Activated naive CD4-positive, alpha-beta T cell treated with anti-CD3 and anti-CD28 coated beads for 36 hours (primary cell): ENCODE measurements around the gene NOSIP. TPM values are rescaled to one million over a fixed set of nuclear protein-coding genes. Genes with fewer than 3 reads are reported as not detected.
A peak's percentile ranks its signal among the peaks of the same experiment; 100 is the strongest.

Source experiments
- CTCF ChIA-PET: fragments of 350-600 bp; sonication (Branson Sonifier 250); formaldehyde crosslinking; loops from one replicate; lab custom pipeline; 2021; ENCODE audit warnings: antibody characterized with exemption; lab: Charles Lee
- DNase-seq: peaks from one replicate; pipeline ENCODE4 v3.0.0-alpha.2; 2020
- H3K27ac Mint-ChIP-seq: one replicate; pipeline ENCODE4 v1.8.0; 2021; ENCODE audit warnings: mild to moderate bottlenecking, mixed read lengths
- H3K27me3 Mint-ChIP-seq: one replicate; pipeline ENCODE4 v1.8.0; 2021; ENCODE audit warnings: low read depth, mixed read lengths
- H3K36me3 Mint-ChIP-seq: one replicate; pipeline ENCODE4 v1.8.0; 2021; ENCODE audit warnings: low read depth, mixed read lengths
- H3K4me1 Mint-ChIP-seq: one replicate; pipeline ENCODE4 v1.8.0; 2021; ENCODE audit warnings: low read depth, mixed read lengths
- H3K4me3 Mint-ChIP-seq: one replicate; pipeline ENCODE4 v1.8.0; 2021; ENCODE audit warnings: mild to moderate bottlenecking, moderate library complexity, mixed read lengths
- H3K9me3 Mint-ChIP-seq: one replicate; pipeline ENCODE4 v1.8.0; 2021; ENCODE audit warnings: mixed read lengths
- intact Hi-C: fragments of 100-400 bp; cut with micrococcal nuclease; formaldehyde crosslinking; loops from one replicate; pipeline ENCODE4 v1.15.1; 2023
- total RNA-seq, 2 experiments: library from RNA; stranded (reverse); gene quantifications; one replicate each; pipeline ENCODE4 v1.2.3, GENCODE V29; 2021

Gene NOSIP
- total RNA-seq, 2 experiments from 2014 or later = 76.4 to 77.4 TPM

GRCh38 chr19:49585023-49585422 is 4.7 kb upstream of the NOSIP start:
- DNase-seq = no peak
- Mint-ChIP-seq H3K36me3 (no peaks in the 10 kb centered on the region), H3K4me3 (no peak overlapping the region), H3K4me1 (peaks cover 20% of the 10 kb centered on the region), H3K9me3 (no peaks in the 10 kb centered on the region), H3K27me3 (no peaks in the 10 kb centered on the region), H3K27ac (no peak overlapping the region)
- intact Hi-C loops = no loop called here
- CTCF ChIA-PET = interaction anchor here (1.6 to 1.7 kb wide), 2 partner anchors 15 to 38 kb away, joined by 5 to 6 read pairs; no protein-coding TSS in a partner anchor

GRCh38 chr19:49583239-49583638 is 2.9 kb upstream of the NOSIP start:
- no peaks in the 10 kb centered on the region for H3K36me3 Mint-ChIP-seq
- no peak for DNase-seq
- H3K27me3 Mint-ChIP-seq = no peaks in the 10 kb centered on the region
- no peak overlapping the region for H3K27ac Mint-ChIP-seq
- no peak overlapping the region for H3K4me3 Mint-ChIP-seq
- no peaks in the 10 kb centered on the region for H3K9me3 Mint-ChIP-seq
- intact Hi-C loops = no loop called here
- H3K4me1 Mint-ChIP-seq = peaks cover 23% of the 10 kb centered on the region
- CTCF ChIA-PET = interaction anchor here (1.6 to 1.7 kb wide), 2 partner anchors 11 to 13 kb away, joined by 4 to 5 read pairs; no protein-coding TSS in a partner anchor

GRCh38 chr19:49581007-49581508 is 702 bp upstream of the NOSIP start, which contains the start of gene PRRG2:
Gene PRRG2 (plus strand): TSS chr19:49581316. CDS start chr19:49583220, 1,904 bp downstream.
- Mint-ChIP-seq H3K4me1 (peaks cover 36% of the 10 kb centered on the region), H3K36me3 (peaks cover 1% of the 10 kb centered on the region), H3K27me3 (no peaks in the 10 kb centered on the region), H3K4me3 (peak within 1 kb of the TSS; percentile 85), H3K27ac (peak within 1 kb of the TSS; percentile 82), H3K9me3 (no peaks in the 10 kb centered on the region)
- intact Hi-C loops = no loop called here
- CTCF ChIA-PET = interaction anchor here (0.9 to 4.4 kb wide), 7 partner anchors 11 to 137 kb away, joined by 3 to 30 read pairs (median 3); no protein-coding TSS in a partner anchor
- no peak for DNase-seq

DNA sequence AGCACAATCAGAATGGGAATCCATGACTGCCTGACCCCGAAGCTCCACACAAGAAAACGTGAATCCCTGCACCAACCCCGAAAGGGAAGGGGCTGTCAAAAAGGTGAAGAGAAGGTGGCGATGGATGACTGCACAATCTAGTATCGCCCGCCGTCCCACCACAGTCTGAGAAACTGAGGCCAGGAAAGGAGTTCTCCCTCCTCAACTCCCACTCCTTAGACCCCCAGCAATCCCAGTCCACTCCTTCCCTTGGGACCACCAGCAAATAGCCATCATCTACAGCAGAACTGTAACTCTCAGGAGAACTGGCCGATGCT is 451 bp downstream of the NOSIP start:
- peak overlapping the region; percentile 85 for H3K4me3 Mint-ChIP-seq
- CTCF ChIA-PET = interaction anchor here (0.9 to 4.4 kb wide), 10 partner anchors 8 to 138 kb away, joined by 3 to 30 read pairs (median 4); no protein-coding TSS in a partner anchor
- peaks cover 1% of the 10 kb centered on the region for H3K36me3 Mint-ChIP-seq
- DNase-seq = no peak
- no peaks in the 10 kb centered on the region for H3K9me3 Mint-ChIP-seq
- no peaks in the 10 kb centered on the region for H3K27me3 Mint-ChIP-seq
- intact Hi-C loops = loop anchor here (1.0 kb wide), 3 partner anchors 10 to 96 kb away; partner anchors contain the start of gene RRAS
- H3K4me1 Mint-ChIP-seq = peaks cover 36% of the 10 kb centered on the region
- peak overlapping the region; percentile 82 for H3K27ac Mint-ChIP-seq

GRCh38 chr19:49579193-49579592 is 1.2 kb downstream of the NOSIP start:
- no peak for DNase-seq
- CTCF ChIA-PET = interaction anchor here (0.7 to 4.4 kb wide), 7 partner anchors 9 to 76 kb away, joined by 4 to 30 read pairs (median 6); no protein-coding TSS in a partner anchor
- Mint-ChIP-seq H3K27me3 (no peaks in the 10 kb centered on the region), H3K27ac (no peak overlapping the region), H3K4me3 (peak overlapping the region; percentile 85), H3K9me3 (no peaks in the 10 kb centered on the region), H3K36me3 (peaks cover 1% of the 10 kb centered on the region), H3K4me1 (peaks cover 39% of the 10 kb centered on the region)
- intact Hi-C loops = no loop called here

- H3K27ac Mint-ChIP-seq = peak overlapping the region; percentile 53
Measured at GRCh38 chr19:49574206-49574755, 6.1 kb downstream of the NOSIP start.

GRCh38 chr19:49573425-49573824 is 6.9 kb downstream of the NOSIP start:
- peak overlapping the region; percentile 56 for H3K27ac Mint-ChIP-seq

More at GRCh38 chr19:49574206-49574755, 6.1 kb downstream of the NOSIP start:
- no peaks in the 10 kb centered on the region for H3K27me3 Mint-ChIP-seq
- DNase-seq = no peak
- CTCF ChIA-PET = interaction anchor here (0.6 to 6.7 kb wide), 5 partner anchors 14 to 71 kb away, joined by 3 to 74 read pairs (median 4); no protein-coding TSS in a partner anchor
- no peaks in the 10 kb centered on the region for H3K9me3 Mint-ChIP-seq
- peaks cover 5% of the 10 kb centered on the region for H3K36me3 Mint-ChIP-seq
- no peak overlapping the region for H3K4me3 Mint-ChIP-seq
- intact Hi-C loops = loop anchor here (5.0 kb wide), 1 partner anchor 37 kb away; no protein-coding TSS in a partner anchor
- H3K4me1 Mint-ChIP-seq = peaks cover 48% of the 10 kb centered on the region

DNA sequence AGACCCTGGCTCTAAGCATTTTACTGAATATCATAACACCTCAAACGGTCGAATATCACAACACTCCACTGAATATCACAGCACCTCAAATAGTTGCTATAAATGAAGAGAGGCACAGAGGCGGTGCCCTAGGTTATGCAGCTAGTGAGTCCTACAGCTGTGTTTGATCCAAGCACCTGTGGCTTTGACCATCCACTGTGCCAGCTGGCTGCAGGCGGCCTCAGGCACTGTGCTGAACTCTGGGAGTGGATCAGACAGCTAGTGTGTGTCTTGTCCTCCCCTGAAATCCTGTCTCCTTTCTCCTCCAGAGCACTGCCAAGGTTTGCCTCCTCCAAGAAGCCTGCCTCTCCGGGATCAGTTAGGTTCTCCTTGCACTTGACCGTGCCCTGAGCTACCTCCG is 7.3 kb downstream of the NOSIP start:
- Mint-ChIP-seq H3K36me3 (peaks cover 5% of the 10 kb centered on the region), H3K4me1 (peaks cover 45% of the 10 kb centered on the region), H3K4me3 (no peak overlapping the region), H3K9me3 (no peaks in the 10 kb centered on the region), H3K27me3 (no peaks in the 10 kb centered on the region), H3K27ac (peak overlapping the region; percentile 56)
- intact Hi-C loops = loop anchor here (5.0 kb wide), 1 partner anchor 36 kb away; no protein-coding TSS in a partner anchor
- CTCF ChIA-PET = interaction anchor here (0.6 to 6.7 kb wide), 3 partner anchors 13 to 26 kb away, joined by 3 to 101 read pairs (median 74); no protein-coding TSS in a partner anchor
- no peak for DNase-seq

More at GRCh38 chr19:49573425-49573824, 6.9 kb downstream of the NOSIP start:
- DNase-seq = no peak
- CTCF ChIA-PET = interaction anchor here (0.6 to 6.7 kb wide), 3 partner anchors 13 to 68 kb away, joined by 3 to 74 read pairs (median 17); no protein-coding TSS in a partner anchor
- no peaks in the 10 kb centered on the region for H3K9me3 Mint-ChIP-seq
- H3K27me3 Mint-ChIP-seq = no peaks in the 10 kb centered on the region
- intact Hi-C loops = loop anchor here (5.0 kb wide), 1 partner anchor 36 kb away; no protein-coding TSS in a partner anchor
- no peak overlapping the region for H3K4me3 Mint-ChIP-seq
- H3K4me1 Mint-ChIP-seq = peaks cover 45% of the 10 kb centered on the region
- H3K36me3 Mint-ChIP-seq = peaks cover 5% of the 10 kb centered on the region

DNA sequence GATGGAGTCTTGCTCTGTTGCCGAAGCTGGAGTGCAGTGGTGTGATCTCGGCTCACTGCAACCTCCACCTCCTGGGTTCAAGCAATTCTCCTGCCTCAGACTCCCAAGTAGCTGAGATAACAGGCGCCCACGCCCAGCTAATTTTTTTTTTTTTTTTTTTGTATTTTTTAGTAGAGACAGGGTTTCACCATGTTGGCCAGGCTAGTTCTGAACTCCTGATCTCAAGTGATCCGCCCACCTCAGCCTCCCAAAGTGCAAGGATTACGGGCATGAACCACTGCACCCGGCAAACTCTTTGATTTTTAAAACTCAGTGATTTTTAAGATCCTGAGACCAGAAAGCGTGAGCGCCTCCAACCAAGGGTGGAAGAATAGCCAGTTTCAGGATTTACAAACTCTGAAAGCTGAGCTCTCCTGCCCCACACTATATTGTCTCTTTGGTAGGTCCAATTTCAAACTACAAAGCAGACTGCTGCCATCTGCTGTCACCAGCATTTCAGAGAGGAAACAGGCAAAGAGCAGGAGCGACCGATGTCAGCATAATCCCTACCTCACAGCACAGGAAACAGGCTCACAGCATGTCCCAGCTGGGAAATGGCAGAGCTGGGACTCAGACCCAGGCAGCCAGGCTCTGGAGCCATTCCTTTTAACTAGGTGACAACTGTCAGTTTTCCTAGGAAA is 9.2 kb downstream of the NOSIP start:
- no peaks in the 10 kb centered on the region for H3K9me3 Mint-ChIP-seq
- peaks cover 5% of the 10 kb centered on the region for H3K36me3 Mint-ChIP-seq
- H3K4me3 Mint-ChIP-seq = no peak overlapping the region
- H3K4me1 Mint-ChIP-seq = peaks cover 46% of the 10 kb centered on the region
- H3K27ac Mint-ChIP-seq = peak overlapping the region; percentile 29
- CTCF ChIA-PET = interaction anchor here (0.7 to 6.7 kb wide), 17 partner anchors 8 to 108 kb away, joined by 3 to 101 read pairs (median 6); partner anchors contain the start of genes NOSIP, PRRG2, RCN3 and RPS11
- DNase-seq = peak; percentile 69
- no peaks in the 10 kb centered on the region for H3K27me3 Mint-ChIP-seq
- intact Hi-C loops = loop anchor here (1.0 to 5.0 kb wide), 5 partner anchors 24 to 109 kb away; partner anchors contain the start of gene FLT3LG

GRCh38 chr19:49570138-49570856 is 10.1 kb downstream of the NOSIP start:
- Mint-ChIP-seq H3K4me1 (peaks cover 53% of the 10 kb centered on the region), H3K27me3 (no peaks in the 10 kb centered on the region), H3K9me3 (no peaks in the 10 kb centered on the region), H3K27ac (peak overlapping the region; percentile 0), H3K4me3 (no peak overlapping the region), H3K36me3 (peaks cover 5% of the 10 kb centered on the region)
- CTCF ChIA-PET = interaction anchor here (0.6 to 6.7 kb wide), 18 partner anchors 9 to 108 kb away, joined by 3 to 101 read pairs (median 8); partner anchors contain the start of genes FLT3LG, NOSIP, PRRG2 and RCN3
- intact Hi-C loops = loop anchor here (1.0 to 5.0 kb wide), 5 partner anchors 23 to 110 kb away; partner anchors contain the start of gene FLT3LG
- DNase-seq = peak; percentile 88

GRCh38 chr19:49567861-49568441 is 12.4 kb downstream of the NOSIP start:
- H3K27ac Mint-ChIP-seq = peak overlapping the region; percentile 67
- intact Hi-C loops = loop anchor here (1.0 kb wide), 1 partner anchor 14 kb away; no protein-coding TSS in a partner anchor
- H3K4me3 Mint-ChIP-seq = no peak overlapping the region
- CTCF ChIA-PET = interaction anchor here (1.2 to 4.5 kb wide), 3 partner anchors 12 to 47 kb away, joined by 4 to 30 read pairs (median 16); partner anchors contain the start of genes NOSIP and PRRG2
- H3K4me1 Mint-ChIP-seq = peaks cover 70% of the 10 kb centered on the region
- H3K9me3 Mint-ChIP-seq = no peaks in the 10 kb centered on the region
- peaks cover 13% of the 10 kb centered on the region for H3K36me3 Mint-ChIP-seq
- no peaks in the 10 kb centered on the region for H3K27me3 Mint-ChIP-seq
- DNase-seq = peak; percentile 67
